GM18951 (cell line): ENCODE data around the gene ZFAND6.
A peak's percentile ranks its signal among the peaks of the same experiment; 100 is the strongest.
"Not testable (repeated sequence)": the region's sequence is repeated elsewhere in the genome, so short reads cannot be mapped to it uniquely, and the experiment has no call there.

Experiments used
- POLR2A ChIP-seq: IDR thresholded peaks from 4 replicates; pipeline ENCODE4 v1.6.1; 2011; ENCODE audit warnings: mild to moderate bottlenecking; ENCODE audit not compliant: insufficient read length, insufficient read depth; ENCODE audit errors: extremely low read depth
- in situ Hi-C: fragments of 300-500 bp; cut with MboI; formaldehyde crosslinking; loops from one replicate; pipeline ENCODE4 v1.12.0; 2022; ENCODE audit warnings: low sequenced_read_pairs, mixed read lengths, inconsistent platforms; ENCODE audit not compliant: unreplicated experiment

The ZFAND6 gene

GRCh38 chr15:80058851-80059785 lies at the start of gene ZFAND6:
Gene ZFAND6 (plus strand): TSS chr15:80059676. CDS start chr15:80120345, 60,669 bp downstream.
- TF ChIP-seq POLR2A = peak; percentile 86
- in situ Hi-C loops = no loop called here

GRCh38 chr15:80010131-80010673 lies 49.3 kb upstream of the ZFAND6 start:
- TF ChIP-seq POLR2A = no peak

GRCh38 chr15:80011041-80011523 lies 48.4 kb upstream of the ZFAND6 start:
- in situ Hi-C loops = not testable (repeated sequence)

More at GRCh38 chr15:80010131-80010673, 49.3 kb upstream of the ZFAND6 start:
- in situ Hi-C loops = no loop called here

- no peak for TF ChIP-seq POLR2A
- in situ Hi-C loops = no loop called here
Measured at GRCh38 chr15:80011596-80011995, 47.9 kb upstream of the ZFAND6 start.

GRCh38 chr15:80012060-80012726 lies 47.3 kb upstream of the ZFAND6 start:
- no peak for TF ChIP-seq POLR2A
- in situ Hi-C loops = no loop called here

- in situ Hi-C loops = not testable (repeated sequence)
Measured at GRCh38 chr15:80014186-80014585, 45.3 kb upstream of the ZFAND6 start.

- no peak for TF ChIP-seq POLR2A
- in situ Hi-C loops = no loop called here
Measured at GRCh38 chr15:80015156-80015555, 44.3 kb upstream of the ZFAND6 start.

- in situ Hi-C loops = not testable (repeated sequence)
Measured at GRCh38 chr15:80016506-80016905, 43.0 kb upstream of the ZFAND6 start.

- in situ Hi-C loops = not testable (repeated sequence)
- peak; percentile 19 for TF ChIP-seq POLR2A
Measured at GRCh38 chr15:80017139-80017538, 42.3 kb upstream of the ZFAND6 start.

GRCh38 chr15:80019168-80019745 lies 40.2 kb upstream of the ZFAND6 start:
- in situ Hi-C loops = no loop called here
- no peak for TF ChIP-seq POLR2A

- in situ Hi-C loops = not testable (repeated sequence)
Measured at GRCh38 chr15:80020149-80020548, 39.3 kb upstream of the ZFAND6 start.

GRCh38 chr15:80020731-80021130 lies 38.7 kb upstream of the ZFAND6 start:
- in situ Hi-C loops = no loop called here
- TF ChIP-seq POLR2A = no peak

- no peak for TF ChIP-seq POLR2A
- in situ Hi-C loops = no loop called here
Measured at GRCh38 chr15:80026310-80026709, 33.2 kb upstream of the ZFAND6 start.

- in situ Hi-C loops = no loop called here
- no peak for TF ChIP-seq POLR2A
Measured at GRCh38 chr15:80026754-80027153, 32.7 kb upstream of the ZFAND6 start.

- in situ Hi-C loops = no loop called here
- no peak for TF ChIP-seq POLR2A
Measured at GRCh38 chr15:80028937-80029336, 30.5 kb upstream of the ZFAND6 start.
